Stimulated activated CD4-positive, alpha-beta T cell treated with anti-CD3 and anti-CD28 coated beads, Interleukin-1b, Interleukin-23, amount 100 ng/mL, for 24 hours (primary cell): Measurements from ENCODE around the gene GGTLC1.
"Not testable (repeated sequence)": the region's sequence is repeated elsewhere in the genome, so short reads cannot be mapped to it uniquely, and the experiment has no call there.

Experiments used
- DNase-seq, 4 experiments: peaks; one replicate each; pipeline ENCODE4 v3.0.0-alpha.2; 2020; ENCODE audit warnings: low read depth in 4 of 4, low spot score in 1 of 4

The GGTLC1 gene

DNA sequence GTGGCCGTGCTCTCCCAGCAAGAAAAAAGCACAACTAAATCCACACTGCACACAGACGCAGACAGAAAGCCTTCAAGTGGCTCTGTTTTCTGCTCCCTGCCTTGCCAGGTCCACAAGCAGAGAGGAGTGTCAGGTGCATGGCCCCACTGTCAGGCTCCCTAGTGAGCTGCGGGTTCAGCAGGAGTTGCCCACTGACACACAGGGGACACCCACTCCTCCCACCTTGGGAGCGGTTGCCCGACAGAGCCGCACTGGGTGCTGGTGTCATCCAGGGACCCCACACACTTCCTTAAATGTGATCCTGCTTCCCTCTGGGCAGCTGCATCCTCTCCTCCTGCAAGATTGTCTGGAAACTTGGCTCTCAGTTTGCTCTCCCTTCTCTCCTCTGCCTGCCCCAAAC, 6.7 kb upstream of the GGTLC1 start:
- not testable (repeated sequence) for DNase-seq

DNA sequence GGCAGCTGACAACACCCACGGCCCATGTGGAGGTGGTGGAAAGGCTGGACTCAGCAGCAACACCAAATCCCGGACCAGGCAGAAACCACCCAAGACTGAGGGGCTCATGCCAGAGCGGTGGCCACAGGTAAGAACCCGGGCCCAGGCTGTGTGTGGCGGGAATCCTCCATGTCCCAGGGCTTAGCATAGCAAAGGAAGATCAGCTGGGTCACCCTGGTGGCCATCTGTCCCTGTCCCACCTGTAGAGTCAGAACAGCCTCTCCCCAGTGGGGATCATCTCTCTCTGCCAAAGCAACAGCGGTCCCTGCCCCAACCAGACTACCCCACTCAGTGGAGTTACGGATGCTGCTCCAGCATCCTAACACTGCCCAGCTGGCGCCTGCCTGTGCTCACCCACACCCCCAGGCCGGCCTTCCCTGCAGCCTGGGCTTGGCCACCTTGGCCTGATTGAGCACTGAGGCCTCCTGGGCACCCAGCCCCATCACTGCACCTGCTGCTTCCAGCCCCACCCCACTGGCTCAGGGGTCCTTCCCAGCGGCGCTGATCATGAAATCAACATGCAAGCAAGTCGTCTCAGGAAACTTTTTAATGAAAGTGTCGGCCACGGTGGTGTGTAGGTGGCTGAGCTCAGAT, 5.5 kb upstream of the GGTLC1 start:
- DNase-seq = not testable (repeated sequence)

- DNase-seq = not testable (repeated sequence)
Measured at GRCh38 chr20:23993440-23993839, 4.9 kb upstream of the GGTLC1 start.

DNA sequence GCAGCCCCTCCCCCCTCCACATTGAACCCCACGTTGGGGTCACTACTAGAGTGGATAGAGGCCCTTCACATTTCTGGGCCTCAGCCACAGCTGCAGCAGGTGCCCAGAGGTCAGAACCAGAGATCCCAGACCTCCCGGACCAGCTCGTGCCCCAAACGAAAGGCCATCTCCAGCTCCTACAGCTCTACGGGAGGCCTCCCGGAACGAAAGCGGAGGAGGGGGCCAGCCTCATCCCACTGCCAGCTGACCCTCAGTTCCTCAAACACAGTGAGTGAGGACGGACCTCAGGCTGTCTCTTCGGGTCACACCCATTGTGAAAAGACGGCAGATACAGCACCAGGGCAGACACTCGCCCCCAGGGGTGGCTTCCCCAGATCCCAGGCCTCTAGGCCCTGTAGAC, 1.7 kb upstream of the GGTLC1 start:
- not testable (repeated sequence) for DNase-seq

DNA sequence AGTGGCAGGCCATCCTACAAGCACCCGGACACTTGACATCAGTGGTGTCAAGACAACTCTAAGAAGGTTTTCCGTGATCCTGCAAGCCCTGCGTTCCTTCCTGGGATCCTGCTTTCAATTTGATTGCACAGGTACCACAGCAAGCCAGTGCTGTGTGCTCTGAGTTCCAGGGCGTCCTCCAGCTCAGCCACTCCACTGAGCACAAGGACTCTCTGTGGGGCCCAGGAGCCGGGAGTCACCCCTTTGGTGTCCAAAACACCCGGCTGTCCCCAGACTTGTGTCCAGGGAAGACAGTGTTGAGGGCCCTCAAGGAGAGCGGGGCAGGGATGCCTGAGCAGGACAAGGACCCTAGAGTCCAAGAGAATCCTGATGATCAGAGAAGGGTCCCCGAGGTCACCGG, 387 bp upstream of the GGTLC1 start:
- DNase-seq = not testable (repeated sequence)

DNA sequence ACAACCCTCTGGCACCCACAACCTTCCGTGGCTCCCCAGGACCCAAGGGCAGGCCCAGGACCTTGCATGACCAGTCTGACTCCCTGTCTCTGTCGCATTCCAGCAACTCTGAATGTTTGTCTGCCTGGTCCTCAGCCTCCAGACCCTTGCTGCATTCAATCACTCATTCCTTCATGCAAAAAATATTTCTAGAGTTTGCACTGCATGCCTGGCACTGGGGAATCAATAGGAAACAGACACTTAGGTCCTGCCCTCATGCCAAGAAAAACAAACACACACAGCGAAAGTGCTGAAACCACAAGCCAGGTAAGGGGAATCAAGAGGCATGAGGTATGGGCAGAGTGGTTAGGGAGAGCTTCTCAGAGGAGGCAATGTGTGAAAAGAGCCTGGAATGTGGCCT, 1.9 kb downstream of the GGTLC1 start:
- DNase-seq = not testable (repeated sequence)

DNA sequence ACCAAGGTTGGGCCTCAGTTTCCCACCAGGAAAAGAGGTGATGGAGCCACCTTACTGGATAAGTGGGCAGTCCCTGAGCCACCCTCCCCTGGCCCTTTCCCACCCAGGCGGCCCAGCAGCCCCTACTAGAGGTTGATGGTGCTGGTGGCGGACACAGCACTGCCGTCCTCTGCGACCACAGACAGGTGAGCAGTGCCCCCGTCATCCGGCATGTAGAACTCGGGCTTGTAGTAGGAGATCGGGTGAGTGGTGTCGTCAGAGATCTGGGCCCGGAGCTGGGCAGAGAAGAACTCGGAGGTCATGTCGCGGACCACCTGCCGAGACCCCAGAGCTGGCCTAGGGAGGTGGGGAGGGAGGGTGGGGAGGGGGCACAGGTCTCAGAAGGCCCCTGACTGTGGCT, 2.3 kb downstream of the GGTLC1 start:
- DNase-seq = not testable (repeated sequence)

DNA sequence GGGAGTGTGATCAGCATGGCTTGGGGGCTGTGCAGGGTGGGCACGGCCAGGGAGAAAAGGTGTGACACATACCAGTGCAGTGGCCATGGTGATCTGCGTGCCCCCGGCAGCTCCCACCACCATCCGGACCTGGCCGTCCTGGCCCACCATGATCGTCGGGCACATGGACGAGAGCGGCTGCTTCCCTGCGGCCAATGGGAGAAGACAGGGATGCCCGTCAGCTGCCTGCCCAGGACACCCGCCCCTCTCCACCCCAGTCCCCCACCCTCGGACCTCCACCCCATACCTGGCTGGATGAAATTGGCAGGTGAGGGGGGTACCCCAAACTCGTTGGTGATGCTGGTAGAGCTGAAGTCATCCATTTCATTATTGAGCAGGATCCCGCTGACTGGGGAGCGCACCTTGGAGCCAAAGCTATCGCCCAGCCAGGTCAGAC, 2.8 kb downstream of the GGTLC1 start:
- DNase-seq = not testable (repeated sequence)

GRCh38 chr20:23985066-23985789, 3.4 kb downstream of the GGTLC1 start:
- not testable (repeated sequence) for DNase-seq

DNA sequence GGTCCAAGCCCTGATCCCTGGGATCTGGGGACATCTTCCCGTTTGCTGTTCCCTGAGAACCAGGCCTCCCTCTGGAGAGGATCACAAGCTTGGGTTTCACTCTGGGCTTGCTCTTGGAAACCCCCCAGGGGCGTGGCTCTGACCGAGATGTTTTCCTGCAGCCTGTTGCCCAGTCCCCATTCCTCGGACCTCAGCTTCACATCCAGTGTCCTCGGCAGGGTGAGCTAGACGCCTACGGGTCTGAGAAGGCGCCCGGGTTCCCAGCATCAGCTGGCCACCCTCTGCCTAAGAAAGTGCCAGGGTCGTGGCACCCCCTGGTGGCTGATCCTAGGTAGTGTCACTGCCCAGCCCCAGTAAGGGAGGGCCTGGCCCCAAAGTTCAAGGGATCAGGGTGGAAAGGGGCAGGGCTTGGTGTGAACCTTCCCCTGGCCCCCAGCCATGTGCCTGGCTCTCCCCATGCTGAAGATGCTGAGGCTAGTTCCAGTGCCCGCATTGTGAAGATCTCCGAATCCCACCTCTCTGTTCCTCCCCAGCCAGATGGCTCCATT, 4.0 kb downstream of the GGTLC1 start:
- not testable (repeated sequence) for DNase-seq

DNA sequence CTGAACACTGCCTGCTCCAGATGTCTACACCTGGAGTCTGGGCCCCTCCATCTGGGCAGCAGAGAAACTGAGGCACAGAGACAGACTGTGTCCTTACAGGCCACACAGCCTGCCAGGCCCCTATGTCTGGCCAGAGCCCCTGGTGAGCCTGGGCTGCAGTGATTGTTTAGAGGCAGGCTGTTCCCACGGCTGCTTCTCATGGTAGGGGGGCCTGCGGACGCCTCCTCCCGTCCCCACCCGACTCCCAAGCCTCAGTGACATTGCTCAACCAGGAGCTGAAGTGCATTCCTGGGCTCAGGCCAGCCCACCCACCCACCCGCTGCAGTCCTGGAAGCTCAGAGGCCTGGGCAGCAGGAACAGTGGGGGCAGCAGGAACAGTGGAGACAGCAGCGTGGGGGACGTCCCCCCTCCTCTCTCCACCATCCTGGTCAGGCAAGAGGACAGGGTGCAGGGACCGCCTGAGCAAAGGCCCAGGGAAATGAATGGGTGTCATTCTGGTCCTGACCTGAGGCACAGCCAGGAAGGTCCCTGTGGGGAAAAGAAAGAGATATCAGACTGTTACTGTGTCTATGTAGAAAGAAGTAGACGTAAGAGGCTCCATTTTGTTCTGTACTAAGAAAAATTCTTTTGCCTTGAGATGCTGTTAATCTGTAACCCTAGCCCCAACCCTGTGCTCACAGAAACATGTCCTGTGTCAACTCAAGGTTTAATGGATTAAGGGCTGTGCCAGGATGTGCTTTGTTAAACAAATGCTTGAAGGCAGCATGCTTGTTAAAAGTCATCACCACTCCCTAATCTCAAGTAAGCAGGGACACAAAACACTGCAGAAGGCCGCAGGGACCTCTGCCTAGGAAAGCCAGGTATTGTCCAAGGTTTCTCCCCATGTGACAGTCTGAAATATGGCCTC, 6.2 kb downstream of the GGTLC1 start:
- not testable (repeated sequence) for DNase-seq

DNA sequence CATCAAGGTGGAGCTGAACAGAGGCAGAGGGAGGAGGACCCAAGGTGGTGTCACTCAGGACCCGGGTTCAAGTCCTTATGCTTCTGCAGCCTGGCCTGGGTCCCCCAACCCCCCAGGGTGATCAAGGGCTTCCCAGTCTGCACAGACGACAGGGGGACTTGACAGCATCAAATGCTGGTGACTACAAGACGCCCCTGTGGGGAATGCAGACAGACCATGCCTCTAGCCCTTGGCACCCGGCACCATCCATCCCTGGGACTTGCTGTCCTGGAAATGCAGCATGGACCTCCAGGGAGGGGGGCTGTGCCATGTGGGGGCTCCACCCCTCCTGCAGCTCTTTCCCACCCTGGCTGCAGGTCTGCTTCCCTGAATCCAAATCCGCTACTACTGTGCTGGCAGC, 7.1 kb downstream of the GGTLC1 start:
- not testable (repeated sequence) for DNase-seq

GRCh38 chr20:23981014-23981413, 7.6 kb downstream of the GGTLC1 start:
- not testable (repeated sequence) for DNase-seq

GRCh38 chr20:23979899-23980811, 8.4 kb downstream of the GGTLC1 start:
- DNase-seq = not testable (repeated sequence)

DNA sequence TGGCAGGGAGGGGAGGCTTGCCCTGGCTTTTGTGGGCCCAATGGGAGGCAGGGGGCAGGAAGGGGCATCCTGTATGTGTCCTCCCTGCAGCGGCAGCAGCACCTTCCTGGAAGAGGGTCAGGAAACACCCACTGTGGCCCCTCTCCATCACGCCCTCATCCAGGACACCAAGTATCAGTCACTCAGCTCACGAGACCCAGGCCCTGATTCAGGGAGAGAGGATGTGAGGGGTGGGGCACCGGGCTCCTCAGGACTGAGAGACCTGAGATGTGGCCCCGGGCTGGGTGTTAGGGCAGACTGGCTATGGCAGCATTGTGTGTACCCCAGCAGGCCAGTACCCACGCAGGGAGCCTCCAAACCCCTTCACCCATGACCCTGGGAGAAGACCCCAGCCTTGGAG, 9.2 kb downstream of the GGTLC1 start:
- DNase-seq = not testable (repeated sequence)

GRCh38 chr20:23978457-23978856, 10.1 kb downstream of the GGTLC1 start:
- DNase-seq = not testable (repeated sequence)

- no peak for DNase-seq
Measured at GRCh38 chr20:23974966-23975365, 13.6 kb downstream of the GGTLC1 start.

DNA sequence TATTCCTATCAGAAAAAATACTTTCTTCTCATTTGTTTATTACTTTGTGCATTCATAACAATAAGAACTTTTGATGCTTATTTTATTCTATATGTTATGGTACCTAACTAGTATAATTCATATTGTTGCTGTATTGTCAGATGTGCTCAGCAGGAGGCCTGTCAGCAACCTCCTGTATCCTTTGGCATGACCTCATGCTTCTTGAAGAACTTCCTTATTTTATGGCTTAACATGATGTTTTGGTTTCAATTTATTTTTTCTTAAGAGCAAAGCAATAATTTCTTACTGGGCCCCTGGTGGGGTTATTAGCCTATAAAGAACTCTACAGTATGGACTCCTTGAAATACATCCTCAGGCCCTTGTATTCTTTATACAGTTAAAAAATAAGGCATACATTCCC, 17.3 kb downstream of the GGTLC1 start:
- no peak for DNase-seq

DNA sequence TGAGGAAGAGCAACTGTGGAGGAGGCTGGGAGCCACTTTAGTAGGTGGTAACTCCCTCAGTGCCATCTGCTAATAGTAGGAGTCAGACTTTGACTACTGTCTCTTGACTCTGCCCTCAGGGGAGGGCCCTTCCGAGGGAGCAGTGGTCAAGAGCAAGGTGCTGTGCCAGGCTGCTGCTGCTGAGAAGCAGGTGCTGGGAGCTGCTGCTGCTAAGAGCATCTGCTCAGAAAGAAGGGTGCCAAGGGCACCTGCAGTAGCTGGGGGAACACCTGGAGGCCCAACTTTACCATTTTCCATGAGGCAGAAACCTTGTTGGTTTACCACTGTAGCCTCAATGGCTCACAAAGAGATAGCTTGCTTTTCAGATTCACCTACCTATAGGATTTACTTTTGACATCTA, 18.5 kb downstream of the GGTLC1 start:
- no peak for DNase-seq

DNA sequence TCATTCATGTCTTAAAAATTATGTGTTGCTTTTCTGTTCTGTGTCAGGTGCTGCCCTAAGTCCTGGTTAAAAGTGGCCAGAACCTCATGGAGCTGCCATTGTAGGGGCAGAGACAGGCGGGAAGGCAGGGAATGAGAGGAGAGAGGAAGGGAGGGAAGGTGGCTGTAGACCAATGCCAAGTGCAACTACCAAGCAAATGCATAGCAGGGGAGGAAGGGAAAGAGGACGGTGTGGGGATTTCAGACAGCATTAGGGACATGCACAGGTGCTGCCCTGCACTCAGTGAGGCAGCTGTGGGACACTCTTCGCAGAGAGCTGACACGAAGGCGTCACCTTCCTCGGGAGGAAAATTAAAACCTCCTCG, 21.0 kb downstream of the GGTLC1 start:
- DNase-seq = no peak
